GM23338 (cell line): ENCODE measurements around the gene TEX53. TPM values are rescaled to one million over a fixed set of nuclear protein-coding genes. Genes with fewer than 3 reads are reported as not detected.

Experiments
- ATAC-seq: fragments of 200-7000 bp; cut with Tn5 transposase; 3 replicates; pipeline ENCODE4 v1.9.1; 2020
- DNase-seq: peaks from one replicate; pipeline ENCODE4 v3.0.0-alpha.2; 2015; ENCODE audit warnings: low spot score
- H2AFZ ChIP-seq: fragments of 200-600 bp; sonication (generic); 2 replicates; pipeline ENCODE4 v1.8.0; 2016; ENCODE audit warnings: antibody characterized with exemption, mild to moderate bottlenecking, moderate library complexity
- H3F3A ChIP-seq: fragments of 200-600 bp; sonication (generic); replicated peaks from 2 replicates; pipeline ENCODE4 v1.8.0; 2017; ENCODE audit warnings: antibody characterized with exemption, mixed run types, low read depth
- H3K27ac ChIP-seq: fragments of 200-600 bp; sonication (generic); 2 replicates; pipeline ENCODE4 v1.6.1; 2016; ENCODE audit warnings: low read depth
- H3K27me3 ChIP-seq: fragments of 200-600 bp; sonication (generic); 2 replicates; pipeline ENCODE4 v1.8.0; 2016; ENCODE audit warnings: mild to moderate bottlenecking, mixed run types, moderate library complexity; ENCODE audit not compliant: insufficient read depth
- H3K36me3 ChIP-seq: fragments of 200-600 bp; sonication (generic); 2 replicates; pipeline ENCODE4 v1.8.0; 2016; ENCODE audit warnings: mild to moderate bottlenecking; ENCODE audit not compliant: insufficient read depth
- H3K4me1 ChIP-seq: fragments of 200-600 bp; sonication (generic); 2 replicates; pipeline ENCODE4 v1.8.0; 2016; ENCODE audit warnings: mild to moderate bottlenecking, moderate library complexity; ENCODE audit not compliant: insufficient read depth
- H3K4me2 ChIP-seq: fragments of 200-600 bp; sonication (generic); 2 replicates; pipeline ENCODE4 v1.7.1; 2017; ENCODE audit warnings: mixed run types
- H3K4me3 ChIP-seq: fragments of 200-600 bp; sonication (generic); 2 replicates; pipeline ENCODE4 v1.6.1; 2016; ENCODE audit warnings: mixed run types
- H3K79me2 ChIP-seq: fragments of 200-600 bp; sonication (generic); replicated peaks from 2 replicates; pipeline ENCODE4 v1.8.0; 2017; ENCODE audit warnings: mild to moderate bottlenecking; ENCODE audit not compliant: insufficient read depth
- H3K9me2 ChIP-seq: fragments of 200-600 bp; sonication (generic); 2 replicates; pipeline ENCODE4 v1.8.0; 2017; ENCODE audit not compliant: insufficient read depth
- H4K20me1 ChIP-seq: fragments of 200-600 bp; sonication (generic); replicated peaks from 2 replicates; pipeline ENCODE4 v1.8.0; 2017; ENCODE audit warnings: mild to moderate bottlenecking; ENCODE audit not compliant: insufficient read depth
- H3K27ac Mint-ChIP-seq: 2 replicates; pipeline ENCODE4 v1.8.0; 2020; ENCODE audit warnings: inconsistent platforms, mild to moderate bottlenecking, moderate library complexity, mixed read lengths
- H3K27me3 Mint-ChIP-seq: 3 replicates; pipeline ENCODE4 v1.8.0; 2022; ENCODE audit warnings: low read depth, mild to moderate bottlenecking, moderate library complexity, mixed read lengths, inconsistent platforms; ENCODE audit not compliant: insufficient read depth, poor library complexity
- H3K36me3 Mint-ChIP-seq: 3 replicates; pipeline ENCODE4 v1.8.0; 2021; ENCODE audit warnings: low read depth, mild to moderate bottlenecking, inconsistent platforms, moderate library complexity, mixed read lengths
- H3K4me1 Mint-ChIP-seq: 3 replicates; pipeline ENCODE4 v1.8.0; 2020; ENCODE audit warnings: mild to moderate bottlenecking, inconsistent platforms, mixed read lengths
- H3K4me3 Mint-ChIP-seq: 3 replicates; pipeline ENCODE4 v1.8.0; 2021; ENCODE audit warnings: moderate library complexity, mild to moderate bottlenecking, inconsistent platforms, mixed read lengths
- H3K9me3 Mint-ChIP-seq: 3 replicates; pipeline ENCODE4 v1.8.0; 2020; ENCODE audit warnings: moderate library complexity, mild to moderate bottlenecking, inconsistent platforms, mixed read lengths
- CTCF ChIP-seq, 2 experiments: fragments of 200-600 bp in 1 of 2; sonication (generic) in 1 of 2; conservative IDR thresholded peaks; 2 replicates each; pipeline versions ENCODE4 v1.5.1 to v1.6.1; 2016 to 2017; ENCODE audit warnings: antibody characterized with exemption in 2 of 2, low read depth in 2 of 2, mild to moderate bottlenecking in 2 of 2, moderate library complexity in 1 of 2
- ETS1 ChIP-seq: IDR thresholded peaks from 2 replicates; pipeline ENCODE4 v1.6.1; 2016; ENCODE audit warnings: antibody characterized with exemption
- EZH2 ChIP-seq: fragments of 200-600 bp; sonication (generic); IDR thresholded peaks from one replicate; pipeline ENCODE4 v1.8.0; 2017; ENCODE audit warnings: antibody characterized with exemption, mild to moderate bottlenecking, low read depth; ENCODE audit not compliant: unreplicated experiment
- EZH2phosphoT487 ChIP-seq: fragments of 200-600 bp; sonication (generic); IDR thresholded peaks from one replicate; pipeline ENCODE4 v1.8.1; 2018; ENCODE audit warnings: antibody characterized with exemption; ENCODE audit not compliant: unreplicated experiment
- NANOG ChIP-seq: IDR thresholded peaks from 2 replicates; pipeline ENCODE4 v1.6.1; 2016; ENCODE audit warnings: antibody characterized with exemption, borderline replicate concordance
- POLR2AphosphoS5 ChIP-seq: IDR thresholded peaks from 2 replicates; pipeline ENCODE4 v1.6.1; 2016; ENCODE audit warnings: antibody characterized with exemption, low read depth
- ZNF331 ChIP-seq: fragments of 250-450 bp; sonication (Bioruptor Pico); IDR thresholded peaks from 2 replicates; pipeline ENCODE4 v1.5.0; 2020; ENCODE audit warnings: low read depth, mild to moderate bottlenecking, moderate library complexity
- polyA plus RNA-seq: library from polyadenylated mRNA; unstranded; fragments of >200 nt; fragmentation: Nextera tagmentation; extraction: Ambion mirVana; gene quantifications from 2 replicates; pipeline ENCODE4 v1.2.1, GENCODE V29; 2016
- total RNA-seq: library from RNA; depleted of rRNA; stranded (reverse); fragments of >200 nt; shearing (Covaris generic); gene quantifications from 2 replicates; pipeline ENCODE4 v1.2.3, GENCODE V29; 2014

TEX53 gene
- total and polyA plus RNA-seq, 2 experiments from 2014 or later, result not detected

GRCh38 chr9:114674076-114674797 is 16.6 kb upstream of the TEX53 start (continued):
- TF ChIP-seq CTCF (conservative IDR thresholded peaks at IDR 0.05; ENCODE audit: low read depth in 2 of 2), result no peak
- no peak for TF ChIP-seq NANOG
- TF ChIP-seq POLR2AphosphoS5, result no peak
- TF ChIP-seq ETS1, result no peak

GRCh38 chr9:114671605-114672004 is 14.0 kb upstream of the TEX53 start:
- Mint-ChIP-seq H3K36me3 (no peaks in the 10 kb centered on the region), H3K9me3 (no peaks in the 10 kb centered on the region; the same call in 2 of the 3 replicates), H3K27ac (no peak overlapping the region), H3K27me3 (peaks cover 5% of the 10 kb centered on the region), H3K4me3 (no peak overlapping the region), H3K4me1 (peaks cover 5% of the 10 kb centered on the region; the same call in 1 of the 3 replicates)
- Histone ChIP-seq H3F3A (no peaks in the 10 kb centered on the region), H3K4me2 (no peak overlapping the region), H3K36me3 (no peaks in the 10 kb centered on the region), H3K79me2 (no peaks in the 10 kb centered on the region), H3K27me3 (no peaks in the 10 kb centered on the region), H4K20me1 (no peaks in the 10 kb centered on the region), H3K4me1 (no peaks in the 10 kb centered on the region), H3K9me2 (no peaks in the 10 kb centered on the region), H2AFZ (no peak overlapping the region), H3K4me3 (no peak overlapping the region), H3K27ac (no peak overlapping the region)
- no peak for DNase-seq
- no peak for ATAC-seq
- TF ChIP-seq EZH2 (no peak), ETS1 (no peak), CTCF (conservative IDR thresholded peaks at IDR 0.05; ENCODE audit: low read depth in 2 of 2) (no peak)

- Histone ChIP-seq H2AFZ (no peak overlapping the region), H4K20me1 (no peaks in the 10 kb centered on the region), H3K4me2 (no peak overlapping the region), H3F3A (no peaks in the 10 kb centered on the region), H3K79me2 (no peaks in the 10 kb centered on the region), H3K9me2 (no peaks in the 10 kb centered on the region), H3K4me1 (no peaks in the 10 kb centered on the region), H3K36me3 (no peaks in the 10 kb centered on the region), H3K4me3 (no peak overlapping the region), H3K27me3 (no peaks in the 10 kb centered on the region), H3K27ac (no peak overlapping the region)
- peaks cover 5% of the 10 kb centered on the region; the same call in 1 of the 3 replicates for H3K4me1 Mint-ChIP-seq
- TF ChIP-seq EZH2phosphoT487 (no peak), ETS1 (no peak), ZNF331 (no peak), CTCF (conservative IDR thresholded peaks at IDR 0.05; ENCODE audit: low read depth in 2 of 2) (no peak)
- H3K36me3 Mint-ChIP-seq, result no peaks in the 10 kb centered on the region
- H3K27ac Mint-ChIP-seq, result no peak overlapping the region
- DNase-seq, result no peak
- H3K27me3 Mint-ChIP-seq, result peaks cover 5% of the 10 kb centered on the region
- H3K9me3 Mint-ChIP-seq, result no peaks in the 10 kb centered on the region; the same call in 2 of the 3 replicates
- no peak for ATAC-seq
- H3K4me3 Mint-ChIP-seq, result no peak overlapping the region
Observed at GRCh38 chr9:114669961-114670360, 12.4 kb upstream of the TEX53 start.
